Chondrocyte (in vitro differentiated cells): Measurements from ENCODE around the gene MCIDAS. TPM values are rescaled to one million over a fixed set of nuclear protein-coding genes. Genes with fewer than 3 reads are reported as not detected.

ENCODE experiments used
- DNase-seq: peaks from one replicate; pipeline ENCODE4 v3.0.0; 2021; ENCODE audit warnings: mixed read lengths, low spot score
- H3K27ac Mint-ChIP-seq: one replicate; pipeline ENCODE4 v1.8.0; 2021; ENCODE audit warnings: mild to moderate bottlenecking, moderate library complexity, mixed read lengths; ENCODE audit not compliant: unreplicated experiment
- H3K27me3 Mint-ChIP-seq: 2 replicates; pipeline ENCODE4 v1.8.0; 2021; ENCODE audit warnings: low read depth, mixed read lengths
- H3K36me3 Mint-ChIP-seq: 2 replicates; pipeline ENCODE4 v1.8.0; 2021; ENCODE audit warnings: low read depth, mixed read lengths
- H3K4me1 Mint-ChIP-seq: 2 replicates; pipeline ENCODE4 v1.8.0; 2021; ENCODE audit warnings: low read depth, mild to moderate bottlenecking, mixed read lengths
- H3K4me3 Mint-ChIP-seq: one replicate; pipeline ENCODE4 v1.8.0; 2021; ENCODE audit warnings: mild to moderate bottlenecking, moderate library complexity, mixed read lengths; ENCODE audit not compliant: unreplicated experiment
- H3K9me3 Mint-ChIP-seq: 2 replicates; pipeline ENCODE4 v1.8.0; 2021; ENCODE audit warnings: low read depth, mixed read lengths
- long read RNA-seq: library from polyadenylated mRNA; stranded (forward); transcript quantifications from one replicate; pipeline ENCODE4 v2.0.0, GENCODE V29; 2021
- total RNA-seq: library from RNA; stranded (reverse); gene quantifications from 3 replicates; pipeline ENCODE4 v1.2.1, GENCODE V29; 2021
- TF ChIP-seq, protein P1 (sequence below): fragments of 200-600 bp; sonication (generic); IDR thresholded peaks from 2 replicates; pipeline ENCODE4 v1.5.0; 2021; ENCODE audit warnings: antibody characterized with exemption, mild to moderate bottlenecking, moderate library complexity

The MCIDAS gene
- total RNA-seq, result 0.15 TPM in 1 of 3 replicates, not detected in the others
- long read RNA-seq, result 0 reads

DNA sequence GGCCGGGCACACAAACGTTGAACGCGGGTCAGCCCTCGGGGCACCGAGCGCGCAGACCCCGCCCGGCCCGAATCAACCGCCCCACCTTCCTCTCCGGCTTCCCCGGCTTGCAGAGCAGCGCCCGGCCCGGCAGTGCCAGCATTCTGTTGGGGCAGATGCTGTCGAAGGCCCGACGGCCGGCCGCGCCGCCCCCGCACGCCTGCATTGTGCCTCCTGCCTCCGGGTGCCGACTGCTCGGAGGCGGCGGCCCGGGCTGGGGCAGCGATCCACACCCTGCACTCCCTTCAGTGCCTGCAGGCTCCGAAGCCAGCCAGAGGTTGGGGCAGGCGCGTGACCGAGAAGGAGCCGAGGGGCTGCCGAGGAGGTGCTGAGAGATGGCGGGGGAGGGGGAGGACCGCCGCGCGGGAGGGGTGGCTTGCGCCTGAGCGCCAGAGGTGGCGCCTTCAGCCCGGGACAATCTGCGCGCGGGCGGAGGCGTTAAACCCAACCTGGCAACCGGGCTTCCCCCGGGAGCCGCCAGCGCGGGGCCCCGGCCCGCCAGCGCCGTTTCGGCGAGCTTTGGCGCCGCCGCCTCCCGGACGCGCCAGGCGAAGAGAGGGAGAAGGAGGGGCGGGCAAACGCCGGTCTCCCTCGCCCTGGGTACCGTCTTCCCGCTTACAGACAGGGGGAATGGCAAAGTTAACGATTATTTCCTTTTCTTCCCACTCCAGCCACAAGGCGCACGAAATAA is at the start of gene MCIDAS:
TSS of gene MCIDAS (minus strand) at position 382 of the 730 bp plus-strand sequence. CDS start at position 205, 177 bp downstream.
- peak within 1 kb of the TSS; percentile 60 for H3K4me3 Mint-ChIP-seq
- peaks cover 89% of the 10 kb centered on the region for H3K27me3 Mint-ChIP-seq
- H3K9me3 Mint-ChIP-seq, result no peaks in the 10 kb centered on the region
- H3K27ac Mint-ChIP-seq, result no peak within 1 kb of the TSS
- TF ChIP-seq, protein P1, sequence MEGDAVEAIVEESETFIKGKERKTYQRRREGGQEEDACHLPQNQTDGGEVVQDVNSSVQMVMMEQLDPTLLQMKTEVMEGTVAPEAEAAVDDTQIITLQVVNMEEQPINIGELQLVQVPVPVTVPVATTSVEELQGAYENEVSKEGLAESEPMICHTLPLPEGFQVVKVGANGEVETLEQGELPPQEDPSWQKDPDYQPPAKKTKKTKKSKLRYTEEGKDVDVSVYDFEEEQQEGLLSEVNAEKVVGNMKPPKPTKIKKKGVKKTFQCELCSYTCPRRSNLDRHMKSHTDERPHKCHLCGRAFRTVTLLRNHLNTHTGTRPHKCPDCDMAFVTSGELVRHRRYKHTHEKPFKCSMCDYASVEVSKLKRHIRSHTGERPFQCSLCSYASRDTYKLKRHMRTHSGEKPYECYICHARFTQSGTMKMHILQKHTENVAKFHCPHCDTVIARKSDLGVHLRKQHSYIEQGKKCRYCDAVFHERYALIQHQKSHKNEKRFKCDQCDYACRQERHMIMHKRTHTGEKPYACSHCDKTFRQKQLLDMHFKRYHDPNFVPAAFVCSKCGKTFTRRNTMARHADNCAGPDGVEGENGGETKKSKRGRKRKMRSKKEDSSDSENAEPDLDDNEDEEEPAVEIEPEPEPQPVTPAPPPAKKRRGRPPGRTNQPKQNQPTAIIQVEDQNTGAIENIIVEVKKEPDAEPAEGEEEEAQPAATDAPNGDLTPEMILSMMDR, result peak; percentile 46
- H3K36me3 Mint-ChIP-seq, result peaks cover 6% of the 10 kb centered on the region
- peaks cover 26% of the 10 kb centered on the region for H3K4me1 Mint-ChIP-seq
- DNase-seq, result no peak

DNA sequence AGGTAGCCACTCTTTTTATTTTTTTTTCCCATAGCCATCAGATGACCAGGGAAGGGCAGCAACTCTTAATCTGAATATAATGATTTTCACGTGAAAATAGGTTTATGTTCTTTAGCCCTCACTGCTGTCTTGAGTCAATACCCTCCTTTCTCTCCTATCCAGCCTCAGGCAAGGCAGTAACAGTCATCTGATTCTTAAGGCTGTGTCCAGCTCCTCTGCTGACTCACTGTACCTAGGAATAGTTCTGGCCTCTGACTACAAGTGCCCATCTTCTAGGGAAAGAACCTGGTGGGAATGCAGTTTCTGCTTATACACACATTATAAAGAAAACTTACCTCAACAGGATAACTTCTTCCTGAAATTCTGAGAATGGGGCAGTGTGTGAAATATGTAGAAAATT is 49.7 kb upstream of the MCIDAS start:
- Mint-ChIP-seq H3K4me3 (no peak overlapping the region), H3K9me3 (no peaks in the 10 kb centered on the region), H3K27ac (no peak overlapping the region), H3K4me1 (peaks cover 12% of the 10 kb centered on the region), H3K27me3 (no peaks in the 10 kb centered on the region), H3K36me3 (peaks cover 28% of the 10 kb centered on the region)
- no peak for DNase-seq
- TF ChIP-seq, protein P1, result no peak

DNA sequence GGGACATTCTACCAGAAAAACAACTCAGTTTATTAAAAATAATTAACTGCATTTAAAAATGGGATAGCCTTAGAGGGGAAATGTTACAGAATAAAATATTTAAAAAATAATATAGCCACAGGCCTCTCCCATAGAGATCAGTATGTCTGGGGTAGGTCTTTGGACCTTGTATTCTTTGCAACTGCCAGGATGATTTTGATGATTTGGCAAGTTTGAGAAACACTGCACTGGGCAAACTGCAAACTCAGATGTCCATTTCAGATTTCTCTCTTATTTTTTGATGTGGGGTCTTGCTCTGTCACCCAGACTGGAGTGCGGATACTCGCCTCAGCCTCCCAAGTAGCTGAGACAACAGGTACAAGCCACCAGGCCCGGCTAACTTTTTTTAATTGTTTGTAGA is 31.2 kb upstream of the MCIDAS start:
- no peaks in the 10 kb centered on the region for H3K9me3 Mint-ChIP-seq
- H3K4me1 Mint-ChIP-seq, result no peaks in the 10 kb centered on the region
- TF ChIP-seq, protein P1, result no peak
- peaks cover 33% of the 10 kb centered on the region for H3K36me3 Mint-ChIP-seq
- DNase-seq, result no peak
- no peaks in the 10 kb centered on the region for H3K27me3 Mint-ChIP-seq
- H3K27ac Mint-ChIP-seq, result no peak overlapping the region
- no peak overlapping the region for H3K4me3 Mint-ChIP-seq

DNA sequence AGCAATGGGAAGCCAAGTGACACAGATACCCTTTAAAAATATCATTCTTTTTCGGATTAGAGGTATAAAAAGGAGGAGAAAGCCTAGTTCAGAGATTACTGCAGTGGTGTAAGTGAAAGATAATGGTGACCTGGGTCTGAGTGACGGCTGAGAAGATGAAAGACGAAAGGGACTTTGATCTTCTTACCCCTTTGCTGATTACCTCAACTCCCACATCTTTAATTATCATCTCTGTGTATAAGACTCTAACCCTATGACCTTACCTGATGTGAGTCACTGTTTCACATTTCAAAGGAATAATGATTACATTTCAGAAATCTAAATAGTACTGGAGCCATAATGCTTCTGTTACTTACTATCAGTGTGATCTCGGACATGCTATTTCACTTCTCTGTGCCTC is 27.7 kb upstream of the MCIDAS start:
- Mint-ChIP-seq H3K4me3 (no peak overlapping the region), H3K4me1 (no peaks in the 10 kb centered on the region), H3K36me3 (peaks cover 22% of the 10 kb centered on the region), H3K27me3 (no peaks in the 10 kb centered on the region), H3K9me3 (no peaks in the 10 kb centered on the region), H3K27ac (no peak overlapping the region)
- no peak for DNase-seq
- TF ChIP-seq, protein P1, result no peak

DNA sequence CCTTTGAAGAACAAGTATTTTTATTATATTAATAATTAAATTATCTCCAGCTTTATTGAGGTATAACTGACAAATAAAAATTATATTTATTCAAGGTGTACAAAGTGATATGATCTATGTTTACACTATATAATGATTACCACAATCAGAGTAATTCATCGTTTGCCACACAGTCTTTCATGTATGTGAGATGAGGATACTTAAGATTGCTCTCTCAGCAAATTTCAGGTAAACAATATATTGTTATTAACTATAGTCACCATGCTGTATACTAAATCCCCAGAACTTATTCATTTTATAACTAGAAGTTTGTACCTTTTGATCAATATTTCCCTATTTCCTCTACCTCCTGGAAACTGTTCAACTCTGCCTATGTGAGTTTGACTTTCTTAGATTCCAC is 22.9 kb upstream of the MCIDAS start:
- Mint-ChIP-seq H3K27ac (no peak overlapping the region), H3K4me1 (no peaks in the 10 kb centered on the region), H3K9me3 (peaks cover 14% of the 10 kb centered on the region), H3K36me3 (peaks cover 16% of the 10 kb centered on the region), H3K4me3 (no peak overlapping the region), H3K27me3 (peaks cover 7% of the 10 kb centered on the region)
- DNase-seq, result no peak
- TF ChIP-seq, protein P1, result no peak
